ENCODE measurements around the gene NDUFA13. TPM values are rescaled to one million over a fixed set of nuclear protein-coding genes. Genes with fewer than 3 reads are reported as not detected.
A peak's percentile ranks its signal among the peaks of the same experiment; 100 is the strongest.

NDUFA13 gene
- total RNA-seq, 1 experiment from 2014 or later = 339 TPM

- Histone ChIP-seq H3K36me3 (ENCODE audit: control insufficient read depth in 1 of 2, insufficient read depth in 2 of 2, low read length in 2 of 2) (peaks cover 12 to 56% of the 10 kb centered on the region in 2 experiments), H3K79me2 (ENCODE audit: insufficient read depth, low read length) (peaks cover 98% of the 10 kb centered on the region), H3K9me3 (ENCODE audit: control insufficient read depth in 1 of 2, insufficient read depth in 1 of 2, low read depth in 1 of 2, low read length in 2 of 2) (peaks cover 13 to 21% of the 10 kb centered on the region in 2 experiments; a peak in 3 of 4 replicates), H3K9me2 (ENCODE audit: insufficient read depth) (no peaks in the 10 kb centered on the region), H3K4me1 (ENCODE audit: control insufficient read depth in 1 of 2, insufficient read depth in 2 of 2, low read length in 2 of 2) (no peaks in the 10 kb centered on the region), H4K20me1 (ENCODE audit: insufficient read depth) (no peaks in the 10 kb centered on the region), H3K4me2 (ENCODE audit: low read length) (no peak overlapping the region), H3K27ac (ENCODE audit: low read depth, low read length) (no peak overlapping the region), H2AFZ (ENCODE audit: low read depth, low read length, poor library complexity, severe bottlenecking) (no peak overlapping the region), H3K27me3 (ENCODE audit: insufficient read depth, low read length) (no peaks in the 10 kb centered on the region), H3K4me3 (replicated peaks in 1 of 2; ENCODE audit: low read depth in 1 of 2, low read length in 2 of 2) (no peak overlapping the region), H3K9ac (ENCODE audit: low read length) (no peak overlapping the region)
- ChIA-PET RAD21 (ENCODE audit: low non-redundant PET in 1 of 2, low total read pairs in 2 of 2, uncharacterized antibody in 2 of 2, unreplicated experiment in 2 of 2) (no interaction called here), POLR2A (no interaction called here), CTCF (no interaction called here)
- BruUV-seq (replicated peaks) = TSS peak; percentile 27
- ATAC-seq (no peak), DNase-seq (ENCODE audit: low read depth, low spot score) (no peak)
- no peak for TF ChIP-seq SP1 (IDR thresholded peaks at IDR 0.05; ENCODE audit: low read depth)
- peak; percentile 64; the same call in 1 of the 2 replicates for TF ChIP-seq CBX3 (IDR thresholded peaks at IDR 0.05; ENCODE audit: low read depth)
- no peak for TF ChIP-seq SIN3A (IDR thresholded peaks at IDR 0.05; ENCODE audit: low read depth)
- intact Hi-C loops (cut with micrococcal nuclease) = no loop called here
These were observed 47.5 kb upstream of the NDUFA13 start for GRCh38 chr19:19468424-19469050.

GRCh38 chr19:19470579-19470978, 45.4 kb upstream of the NDUFA13 start:
- Histone ChIP-seq H4K20me1 (ENCODE audit: insufficient read depth) (0 out of 2 replicates have a peak, but pooled peaks cover 2% of the 10 kb centered on the region), H2AFZ (ENCODE audit: low read depth, low read length, poor library complexity, severe bottlenecking) (no peak overlapping the region), H3K9me2 (ENCODE audit: insufficient read depth) (no peaks in the 10 kb centered on the region), H3K4me3 (replicated peaks in 1 of 2; ENCODE audit: low read depth in 1 of 2, low read length in 2 of 2) (no peak overlapping the region), H3K36me3 (ENCODE audit: control insufficient read depth in 1 of 2, insufficient read depth in 2 of 2, low read length in 2 of 2) (peaks cover 8 to 44% of the 10 kb centered on the region in 2 experiments), H3K4me1 (ENCODE audit: control insufficient read depth in 1 of 2, insufficient read depth in 2 of 2, low read length in 2 of 2) (no peaks in the 10 kb centered on the region), H3K9ac (ENCODE audit: low read length) (no peak overlapping the region), H3K9me3 (ENCODE audit: control insufficient read depth in 1 of 2, insufficient read depth in 1 of 2, low read depth in 1 of 2, low read length in 2 of 2) (peaks cover 13 to 21% of the 10 kb centered on the region in 2 experiments; a peak in 3 of 4 replicates), H3K4me2 (ENCODE audit: low read length) (no peak overlapping the region), H3K27ac (ENCODE audit: low read depth, low read length) (no peak overlapping the region), H3K27me3 (ENCODE audit: insufficient read depth, low read length) (no peaks in the 10 kb centered on the region), H3K79me2 (ENCODE audit: insufficient read depth, low read length) (peaks cover 98% of the 10 kb centered on the region)
- POLR2A ChIA-PET = no interaction called here
- intact Hi-C loops (cut with micrococcal nuclease) = no loop called here
- DNase-seq (ENCODE audit: low read depth, low spot score) = no peak
- no peak for ATAC-seq
- TF ChIP-seq EGR1 (IDR thresholded peaks at IDR 0.05; ENCODE audit: low read depth) (no peak), ZFX (IDR thresholded peaks at IDR 0.05) (no peak), POLR2AphosphoS5 (IDR thresholded peaks at IDR 0.05; ENCODE audit: low read depth, low read length) (no peak), SIN3A (IDR thresholded peaks at IDR 0.05; ENCODE audit: low read depth) (no peak), SP1 (IDR thresholded peaks at IDR 0.05; ENCODE audit: low read depth) (no peak), CEBPB (IDR thresholded peaks at IDR 0.05; ENCODE audit: low read depth) (no peak), CBX3 (IDR thresholded peaks at IDR 0.05; ENCODE audit: low read depth) (no peak), FOSL1 (IDR thresholded peaks at IDR 0.05; ENCODE audit: low read depth) (no peak), ZNF274 (IDR thresholded peaks at IDR 0.05; ENCODE audit: low read depth, low read length) (no peak), YY1 (IDR thresholded peaks at IDR 0.05; ENCODE audit: extremely low read depth, insufficient replicate concordance, low read depth, low read length) (no peak), JUND (IDR thresholded peaks at IDR 0.05) (no peak), ELF1 (IDR thresholded peaks at IDR 0.05; ENCODE audit: borderline replicate concordance, low read depth) (no peak), ZBTB33 (IDR thresholded peaks at IDR 0.05; ENCODE audit: extremely low read depth, insufficient replicate concordance, low read length) (no peak)
- TF ChIP-seq, protein P1, sequence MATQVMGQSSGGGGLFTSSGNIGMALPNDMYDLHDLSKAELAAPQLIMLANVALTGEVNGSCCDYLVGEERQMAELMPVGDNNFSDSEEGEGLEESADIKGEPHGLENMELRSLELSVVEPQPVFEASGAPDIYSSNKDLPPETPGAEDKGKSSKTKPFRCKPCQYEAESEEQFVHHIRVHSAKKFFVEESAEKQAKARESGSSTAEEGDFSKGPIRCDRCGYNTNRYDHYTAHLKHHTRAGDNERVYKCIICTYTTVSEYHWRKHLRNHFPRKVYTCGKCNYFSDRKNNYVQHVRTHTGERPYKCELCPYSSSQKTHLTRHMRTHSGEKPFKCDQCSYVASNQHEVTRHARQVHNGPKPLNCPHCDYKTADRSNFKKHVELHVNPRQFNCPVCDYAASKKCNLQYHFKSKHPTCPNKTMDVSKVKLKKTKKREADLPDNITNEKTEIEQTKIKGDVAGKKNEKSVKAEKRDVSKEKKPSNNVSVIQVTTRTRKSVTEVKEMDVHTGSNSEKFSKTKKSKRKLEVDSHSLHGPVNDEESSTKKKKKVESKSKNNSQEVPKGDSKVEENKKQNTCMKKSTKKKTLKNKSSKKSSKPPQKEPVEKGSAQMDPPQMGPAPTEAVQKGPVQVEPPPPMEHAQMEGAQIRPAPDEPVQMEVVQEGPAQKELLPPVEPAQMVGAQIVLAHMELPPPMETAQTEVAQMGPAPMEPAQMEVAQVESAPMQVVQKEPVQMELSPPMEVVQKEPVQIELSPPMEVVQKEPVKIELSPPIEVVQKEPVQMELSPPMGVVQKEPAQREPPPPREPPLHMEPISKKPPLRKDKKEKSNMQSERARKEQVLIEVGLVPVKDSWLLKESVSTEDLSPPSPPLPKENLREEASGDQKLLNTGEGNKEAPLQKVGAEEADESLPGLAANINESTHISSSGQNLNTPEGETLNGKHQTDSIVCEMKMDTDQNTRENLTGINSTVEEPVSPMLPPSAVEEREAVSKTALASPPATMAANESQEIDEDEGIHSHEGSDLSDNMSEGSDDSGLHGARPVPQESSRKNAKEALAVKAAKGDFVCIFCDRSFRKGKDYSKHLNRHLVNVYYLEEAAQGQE (IDR thresholded peaks at IDR 0.05; ENCODE audit: low read depth) = no peak
- BruUV-seq (replicated peaks) = no TSS peak
- RAD21 ChIA-PET (ENCODE audit: low non-redundant PET in 1 of 2, low total read pairs in 2 of 2, uncharacterized antibody in 2 of 2, unreplicated experiment in 2 of 2) = no interaction called here
- CTCF ChIA-PET = no interaction called here

Measured in HCT116 (cell line).